ENCODE data around the gene PDZD11.

GRCh38 chrX:70241501-70241900, 48.2 kb downstream of the PDZD11 start:
- TF ChIP-seq ELF4 (IDR thresholded peaks at IDR 0.05): no peak
- no peak for TF ChIP-seq SP1 (IDR thresholded peaks at IDR 0.05)
- no peak for TF ChIP-seq BHLHE40 (IDR thresholded peaks at IDR 0.05; ENCODE audit: borderline replicate concordance)
- no peak for TF ChIP-seq SUZ12 (IDR thresholded peaks at IDR 0.05)
- TF ChIP-seq L3MBTL2 (conservative IDR thresholded peaks at IDR 0.05): no peak
- TF ChIP-seq FOXK2 (IDR thresholded peaks at IDR 0.05): no peak
- no peak for TF ChIP-seq HDGF (IDR thresholded peaks at IDR 0.05; ENCODE audit: borderline replicate concordance)
- TF ChIP-seq NFRKB (IDR thresholded peaks at IDR 0.05): no peak
- no peak for TF ChIP-seq FOXM1 (IDR thresholded peaks at IDR 0.05; ENCODE audit: borderline replicate concordance)
